ENCODE measurements around the gene SLC26A2. TPM values are rescaled to one million over a fixed set of nuclear protein-coding genes. Genes with fewer than 3 reads are reported as not detected.

SLC26A2 gene
- total and polyA plus RNA-seq, 10 of the 15 experiments (the other 5 are each of a cell fraction or from before 2014, with no cell fraction given): 1.7 to 6.4 (median 4.2) TPM

DNA sequence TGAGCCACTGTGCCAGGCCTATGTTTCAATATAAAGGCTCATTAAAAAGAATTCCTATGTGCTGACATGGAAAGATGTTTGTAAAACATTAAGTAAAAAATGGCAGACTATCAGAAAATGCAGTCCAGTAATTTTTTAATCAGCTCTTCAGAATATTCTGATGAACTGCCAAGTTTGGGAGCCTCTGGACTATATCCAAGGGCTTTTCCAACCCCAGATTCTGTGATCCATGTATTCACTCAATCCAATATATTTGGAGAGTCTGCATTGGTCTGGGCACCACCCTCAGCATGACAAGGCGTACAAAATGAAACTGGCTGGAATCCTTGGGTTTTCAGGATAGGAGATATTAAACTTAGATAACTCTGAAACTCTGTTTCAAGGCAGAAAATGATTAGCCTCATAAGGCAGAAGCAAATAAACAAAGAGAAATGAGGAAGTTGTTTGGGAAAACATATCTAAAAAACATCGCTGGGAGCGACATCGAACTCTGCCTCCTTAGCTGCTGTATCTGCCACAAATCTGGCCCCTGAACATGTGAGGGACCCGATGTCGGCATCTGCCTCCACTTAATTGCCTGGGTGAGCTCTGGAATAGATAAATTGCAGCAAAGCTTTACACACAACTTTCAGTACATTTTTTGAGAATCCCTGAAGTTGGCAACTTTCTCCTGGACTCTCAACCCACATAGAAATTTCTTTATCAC, 30.4 kb upstream of the SLC26A2 start:
- peaks cover 0 to 2% of the 10 kb centered on the region in 2 experiments; a peak in 3 of 4 replicates for H3K27me3 ChIP-seq (replicated peaks in 1 of 2; ENCODE audit: control insufficient read depth in 2 of 2, insufficient read depth in 2 of 2, low read length in 1 of 2)
- no peaks in the 10 kb centered on the region for H3K36me3 ChIP-seq (ENCODE audit: control insufficient read depth in 2 of 2, insufficient read depth in 2 of 2, low read length in 1 of 2)
- H3K4me1 ChIP-seq (ENCODE audit: control insufficient read depth, insufficient read depth, low read length): no peaks in the 10 kb centered on the region
- CTCF ChIA-PET: interaction anchor here (1.1 to 1.4 kb wide), 2 partner anchors 77 to 312 kb away, joined by 3 to 6 read pairs; no protein-coding TSS in a partner anchor
- H3K4me2 ChIP-seq (ENCODE audit: control insufficient read depth, insufficient read depth): no peak overlapping the region
- RAD21 ChIA-PET (ENCODE audit: unreplicated experiment): no interaction called here
- H3K4me3 ChIP-seq: no peak overlapping the region
- FAIRE-seq: no peak
- WGBS (ENCODE audit: insufficient coverage, insufficient replicate concordance, low lambda C conversion rate, missing lambda C conversion rate): 81% methylated on average over 6 of the region's 6 CpGs
- in situ Hi-C loops (cut with MboI) (no loop called here), intact Hi-C loops (cut with micrococcal nuclease; ENCODE audit: unreplicated experiment) (no loop called here)
- H3K79me2 ChIP-seq (ENCODE audit: control insufficient read depth, insufficient read depth, low read length): no peaks in the 10 kb centered on the region
- no peak for DNase-seq (ENCODE audit: low read depth, low spot score)
- ATAC-seq: no peak
- POLR2A ChIA-PET: interaction anchor here (0.7 kb wide), 1 partner anchor 20 kb away, joined by 3 read pairs; no protein-coding TSS in a partner anchor
- no TSS peak for BruUV-seq (replicated peaks)
- H3K9ac ChIP-seq (ENCODE audit: control insufficient read depth, insufficient read depth, low read length): no peak overlapping the region
- H3K9me3 ChIP-seq (replicated peaks; ENCODE audit: control insufficient read depth, insufficient read depth, low read length): no peaks in the 10 kb centered on the region
- H2AFZ ChIP-seq (ENCODE audit: control insufficient read depth, low read depth, low read length): no peak overlapping the region
- SMC1A ChIA-PET (ENCODE audit: uncharacterized antibody, unreplicated experiment): no interaction called here
- H3K27ac ChIP-seq (ENCODE audit: control insufficient read depth, insufficient read depth): no peak overlapping the region
- no peaks in the 10 kb centered on the region for H4K20me1 ChIP-seq (ENCODE audit: control insufficient read depth, insufficient read depth)
- TF ChIP-seq ATF7 (IDR thresholded peaks at IDR 0.05; ENCODE audit: low read depth) (no peak), IKZF2 (IDR thresholded peaks at IDR 0.05) (no peak), ZNF217 (IDR thresholded peaks at IDR 0.05) (no peak), SMARCA5 (IDR thresholded peaks at IDR 0.05) (no peak), TARDBP (IDR thresholded peaks at IDR 0.05; ENCODE audit: borderline replicate concordance) (no peak), ZNF24 (IDR thresholded peaks at IDR 0.05) (no peak), PAX8 (IDR thresholded peaks at IDR 0.05) (no peak), BHLHE40 (IDR thresholded peaks at IDR 0.05; ENCODE audit: borderline replicate concordance in 1 of 2, low read depth in 2 of 2, low read length in 1 of 2) (no peak), EGR1 (IDR thresholded peaks at IDR 0.05; ENCODE audit: borderline replicate concordance in 1 of 2, low read depth in 2 of 2, low read length in 2 of 2) (no peak), ESRRA (IDR thresholded peaks at IDR 0.05; ENCODE audit: low read length) (no peak)
- TF ChIP-seq, protein P1, sequence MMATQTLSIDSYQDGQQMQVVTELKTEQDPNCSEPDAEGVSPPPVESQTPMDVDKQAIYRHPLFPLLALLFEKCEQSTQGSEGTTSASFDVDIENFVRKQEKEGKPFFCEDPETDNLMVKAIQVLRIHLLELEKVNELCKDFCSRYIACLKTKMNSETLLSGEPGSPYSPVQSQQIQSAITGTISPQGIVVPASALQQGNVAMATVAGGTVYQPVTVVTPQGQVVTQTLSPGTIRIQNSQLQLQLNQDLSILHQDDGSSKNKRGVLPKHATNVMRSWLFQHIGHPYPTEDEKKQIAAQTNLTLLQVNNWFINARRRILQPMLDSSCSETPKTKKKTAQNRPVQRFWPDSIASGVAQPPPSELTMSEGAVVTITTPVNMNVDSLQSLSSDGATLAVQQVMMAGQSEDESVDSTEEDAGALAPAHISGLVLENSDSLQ (IDR thresholded peaks at IDR 0.05): no peak
- TF ChIP-seq, protein P2, sequence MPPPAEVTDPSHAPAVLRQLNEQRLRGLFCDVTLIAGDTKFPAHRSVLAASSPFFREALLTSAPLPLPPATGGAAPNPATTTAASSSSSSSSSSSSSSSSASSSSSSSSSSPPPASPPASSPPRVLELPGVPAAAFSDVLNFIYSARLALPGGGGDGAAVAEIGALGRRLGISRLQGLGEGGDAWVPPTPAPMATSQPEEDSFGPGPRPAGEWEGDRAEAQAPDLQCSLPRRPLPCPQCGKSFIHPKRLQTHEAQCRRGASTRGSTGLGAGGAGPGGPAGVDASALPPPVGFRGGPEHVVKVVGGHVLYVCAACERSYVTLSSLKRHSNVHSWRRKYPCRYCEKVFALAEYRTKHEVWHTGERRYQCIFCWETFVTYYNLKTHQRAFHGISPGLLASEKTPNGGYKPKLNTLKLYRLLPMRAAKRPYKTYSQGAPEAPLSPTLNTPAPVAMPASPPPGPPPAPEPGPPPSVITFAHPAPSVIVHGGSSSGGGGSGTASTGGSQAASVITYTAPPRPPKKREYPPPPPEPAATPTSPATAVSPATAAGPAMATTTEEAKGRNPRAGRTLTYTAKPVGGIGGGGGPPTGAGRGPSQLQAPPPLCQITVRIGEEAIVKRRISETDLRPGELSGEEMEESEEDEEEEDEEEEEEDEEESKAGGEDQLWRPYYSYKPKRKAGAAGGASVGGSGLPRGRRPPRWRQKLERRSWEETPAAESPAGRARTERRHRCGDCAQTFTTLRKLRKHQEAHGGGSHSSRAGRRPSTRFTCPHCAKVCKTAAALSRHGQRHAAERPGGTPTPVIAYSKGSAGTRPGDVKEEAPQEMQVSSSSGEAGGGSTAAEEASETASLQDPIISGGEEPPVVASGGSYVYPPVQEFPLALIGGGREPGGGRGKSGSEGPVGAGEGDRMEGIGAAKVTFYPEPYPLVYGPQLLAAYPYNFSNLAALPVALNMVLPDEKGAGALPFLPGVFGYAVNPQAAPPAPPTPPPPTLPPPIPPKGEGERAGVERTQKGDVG (CRISPR knock-in tag; IDR thresholded peaks at IDR 0.05): no peak
- TF ChIP-seq, protein P3, sequence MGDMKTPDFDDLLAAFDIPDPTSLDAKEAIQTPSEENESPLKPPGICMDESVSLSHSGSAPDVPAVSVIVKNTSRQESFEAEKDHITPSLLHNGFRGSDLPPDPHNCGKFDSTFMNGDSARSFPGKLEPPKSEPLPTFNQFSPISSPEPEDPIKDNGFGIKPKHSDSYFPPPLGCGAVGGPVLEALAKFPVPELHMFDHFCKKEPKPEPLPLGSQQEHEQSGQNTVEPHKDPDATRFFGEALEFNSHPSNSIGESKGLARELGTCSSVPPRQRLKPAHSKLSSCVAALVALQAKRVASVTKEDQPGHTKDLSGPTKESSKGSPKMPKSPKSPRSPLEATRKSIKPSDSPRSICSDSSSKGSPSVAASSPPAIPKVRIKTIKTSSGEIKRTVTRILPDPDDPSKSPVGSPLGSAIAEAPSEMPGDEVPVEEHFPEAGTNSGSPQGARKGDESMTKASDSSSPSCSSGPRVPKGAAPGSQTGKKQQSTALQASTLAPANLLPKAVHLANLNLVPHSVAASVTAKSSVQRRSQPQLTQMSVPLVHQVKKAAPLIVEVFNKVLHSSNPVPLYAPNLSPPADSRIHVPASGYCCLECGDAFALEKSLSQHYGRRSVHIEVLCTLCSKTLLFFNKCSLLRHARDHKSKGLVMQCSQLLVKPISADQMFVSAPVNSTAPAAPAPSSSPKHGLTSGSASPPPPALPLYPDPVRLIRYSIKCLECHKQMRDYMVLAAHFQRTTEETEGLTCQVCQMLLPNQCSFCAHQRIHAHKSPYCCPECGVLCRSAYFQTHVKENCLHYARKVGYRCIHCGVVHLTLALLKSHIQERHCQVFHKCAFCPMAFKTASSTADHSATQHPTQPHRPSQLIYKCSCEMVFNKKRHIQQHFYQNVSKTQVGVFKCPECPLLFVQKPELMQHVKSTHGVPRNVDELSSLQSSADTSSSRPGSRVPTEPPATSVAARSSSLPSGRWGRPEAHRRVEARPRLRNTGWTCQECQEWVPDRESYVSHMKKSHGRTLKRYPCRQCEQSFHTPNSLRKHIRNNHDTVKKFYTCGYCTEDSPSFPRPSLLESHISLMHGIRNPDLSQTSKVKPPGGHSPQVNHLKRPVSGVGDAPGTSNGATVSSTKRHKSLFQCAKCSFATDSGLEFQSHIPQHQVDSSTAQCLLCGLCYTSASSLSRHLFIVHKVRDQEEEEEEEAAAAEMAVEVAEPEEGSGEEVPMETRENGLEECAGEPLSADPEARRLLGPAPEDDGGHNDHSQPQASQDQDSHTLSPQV (IDR thresholded peaks at IDR 0.05): no peak
